Osteoblast (primary cell): ENCODE measurements around the gene DMRTB1. TPM values are rescaled to one million over a fixed set of nuclear protein-coding genes. Genes with fewer than 3 reads are reported as not detected.
A peak's percentile ranks its signal among the peaks of the same experiment; 100 is the strongest.

Experiments used
- DNase-seq: peaks from one replicate; pipeline ENCODE4 v3.0.0; 2011; ENCODE audit warnings: low spot score, mixed read lengths; ENCODE audit not compliant: insufficient read length; ENCODE audit errors: missing footprints
- H2AFZ ChIP-seq: 2 replicates; pipeline ENCODE4 v1.6.0; 2011; ENCODE audit warnings: mild to moderate bottlenecking, low read length
- H3K27ac ChIP-seq: 2 replicates; pipeline ENCODE4 v1.5.1; 2011; ENCODE audit warnings: mild to moderate bottlenecking, low read depth, low read length, moderate library complexity
- H3K27me3 ChIP-seq: 2 replicates; pipeline ENCODE4 v1.6.0; 2012; ENCODE audit warnings: mild to moderate bottlenecking, control low read depth, inconsistent platforms, low read length, moderate library complexity; ENCODE audit not compliant: insufficient read depth
- H3K36me3 ChIP-seq: 2 replicates; pipeline ENCODE4 v1.5.1; 2011; ENCODE audit warnings: mild to moderate bottlenecking, low read length, control low read depth, moderate library complexity; ENCODE audit not compliant: insufficient read depth
- H3K4me1 ChIP-seq: 2 replicates; pipeline ENCODE4 v1.5.1; 2011; ENCODE audit warnings: mild to moderate bottlenecking, low read length, control low read depth, moderate library complexity; ENCODE audit not compliant: insufficient read depth
- H3K4me2 ChIP-seq: 2 replicates; pipeline ENCODE4 v1.6.0; 2011; ENCODE audit warnings: mild to moderate bottlenecking, low read length; ENCODE audit not compliant: insufficient read depth
- H3K4me3 ChIP-seq: fragments of 200-600 bp; sonication (generic); 3 replicates; pipeline ENCODE4 v1.5.1; 2012; ENCODE audit warnings: mild to moderate bottlenecking, low read length, inconsistent platforms; ENCODE audit not compliant: insufficient read depth
- H3K79me2 ChIP-seq: 2 replicates; pipeline ENCODE4 v1.6.0; 2012; ENCODE audit warnings: mild to moderate bottlenecking, low read length, control low read depth, inconsistent platforms; ENCODE audit not compliant: insufficient read depth
- H3K9me3 ChIP-seq: 2 replicates; pipeline ENCODE4 v1.5.1; 2011; ENCODE audit warnings: low read depth, low read length, control low read depth
- H4K20me1 ChIP-seq: 2 replicates; pipeline ENCODE4 v1.6.0; 2012; ENCODE audit warnings: mild to moderate bottlenecking, low read length, control low read depth; ENCODE audit not compliant: insufficient read depth
- total RNA-seq: library from RNA; depleted of rRNA; stranded (reverse); fragments of >200 nt; gene quantifications from 2 replicates; pipeline ENCODE4 v1.2.3, GENCODE V29; 2012
- TF ChIP-seq, protein P1 (sequence below): IDR thresholded peaks from 2 replicates; pipeline ENCODE4 v1.5.1; 2011; ENCODE audit warnings: mild to moderate bottlenecking, low read depth, low read length, moderate library complexity; ENCODE audit errors: extremely low read depth

DMRTB1 gene
- total RNA-seq, 1 donor: not detected

DNA sequence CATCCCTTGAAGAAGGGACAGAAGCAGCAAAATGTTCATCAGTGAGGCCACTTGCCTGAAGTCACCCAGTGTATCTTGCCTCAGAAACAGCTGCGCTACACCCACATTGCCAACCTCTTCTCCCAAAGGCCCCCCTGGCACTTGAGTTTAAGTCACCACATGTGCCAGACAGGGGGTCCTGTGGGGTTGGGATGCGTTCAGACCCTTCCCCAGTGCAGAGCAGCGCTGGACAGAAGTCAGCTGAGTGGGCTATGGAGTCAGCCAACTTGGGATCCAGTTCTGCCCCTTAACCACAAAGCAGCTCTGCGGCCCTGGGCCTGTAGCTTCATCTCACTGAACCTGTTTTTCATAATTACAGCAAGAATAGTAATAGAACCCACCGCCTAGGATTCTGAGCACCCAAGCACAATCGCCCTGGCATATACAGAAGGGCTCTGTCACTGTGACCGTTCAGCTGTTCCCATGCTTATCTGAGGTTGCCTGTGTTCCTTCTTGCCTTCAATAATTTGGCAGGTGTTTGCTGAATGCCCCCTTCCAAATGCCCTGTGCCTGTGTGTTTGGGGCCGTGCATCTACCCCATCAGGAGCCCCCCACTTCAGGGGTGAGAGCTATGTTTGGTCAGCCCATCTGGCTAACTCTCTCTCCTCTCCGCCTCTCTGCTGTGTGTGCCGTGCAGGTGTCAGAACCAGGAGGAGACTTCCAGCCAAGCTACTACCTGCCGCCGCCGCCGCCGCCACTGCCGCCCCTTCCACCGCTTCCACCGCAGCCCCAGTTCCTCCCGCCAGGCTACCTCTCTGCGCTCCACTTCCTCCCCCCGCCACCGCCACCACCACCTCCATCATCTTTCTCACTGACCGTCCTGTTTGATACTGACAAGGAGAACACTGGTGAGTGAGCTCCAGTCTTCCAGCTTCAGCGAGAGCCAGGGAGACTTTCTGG is 5.0 kb downstream of the DMRTB1 start:
- no peaks in the 10 kb centered on the region for H3K36me3 ChIP-seq

DNA sequence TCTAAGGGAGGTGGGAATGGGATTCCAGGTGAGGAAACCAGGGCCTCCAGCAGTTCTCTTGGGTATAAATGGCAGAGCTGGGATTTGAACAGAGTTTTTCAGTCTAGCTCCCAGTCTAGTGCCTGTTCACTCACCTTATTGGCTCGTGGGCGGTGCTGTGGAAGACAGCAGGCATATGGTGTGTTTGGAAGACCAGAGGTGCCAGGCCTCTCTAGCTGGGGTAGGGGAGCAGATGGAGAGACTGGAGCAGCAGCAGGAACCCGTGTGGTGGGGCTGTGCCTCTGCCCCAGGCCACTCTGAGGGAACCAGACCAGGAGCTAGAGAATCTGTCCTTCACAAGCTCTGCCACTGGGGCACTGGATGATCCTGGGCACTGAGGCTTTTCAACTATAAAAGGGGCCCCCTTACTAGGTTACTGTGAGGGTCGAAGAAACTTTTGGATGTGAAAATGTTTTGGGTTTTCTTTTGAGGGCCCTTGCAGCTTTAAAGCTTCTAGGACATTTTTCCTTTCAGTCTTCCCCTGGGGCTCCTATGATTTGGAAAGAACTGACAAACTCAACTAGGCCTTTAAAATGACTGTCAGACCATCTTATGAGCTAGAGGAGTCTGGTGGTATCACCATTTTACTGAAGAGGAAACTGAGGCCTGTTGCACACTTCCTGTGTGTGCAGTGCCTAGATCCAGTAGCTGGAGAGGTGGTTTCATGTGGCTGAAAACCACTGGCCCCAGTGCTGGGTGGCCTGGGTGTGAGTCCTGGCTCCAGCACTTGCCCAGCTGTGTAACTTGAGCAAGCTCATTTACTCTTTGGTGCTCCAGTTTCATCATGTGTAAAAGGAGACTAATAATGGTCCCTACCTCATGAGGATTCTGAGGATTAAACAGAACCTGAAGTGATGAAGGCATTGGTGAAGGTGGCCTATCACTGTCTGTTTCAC is 6.1 kb downstream of the DMRTB1 start:
- Histone ChIP-seq H2AFZ (no peak overlapping the region), H3K27ac (no peak overlapping the region), H3K79me2 (no peaks in the 10 kb centered on the region), H3K4me3 (no peak overlapping the region), H3K36me3 (no peaks in the 10 kb centered on the region), H4K20me1 (no peaks in the 10 kb centered on the region), H3K27me3 (peaks cover 3% of the 10 kb centered on the region), H3K4me1 (no peaks in the 10 kb centered on the region), H3K4me2 (no peak overlapping the region), H3K9me3 (no peaks in the 10 kb centered on the region)
- TF ChIP-seq, protein P1, sequence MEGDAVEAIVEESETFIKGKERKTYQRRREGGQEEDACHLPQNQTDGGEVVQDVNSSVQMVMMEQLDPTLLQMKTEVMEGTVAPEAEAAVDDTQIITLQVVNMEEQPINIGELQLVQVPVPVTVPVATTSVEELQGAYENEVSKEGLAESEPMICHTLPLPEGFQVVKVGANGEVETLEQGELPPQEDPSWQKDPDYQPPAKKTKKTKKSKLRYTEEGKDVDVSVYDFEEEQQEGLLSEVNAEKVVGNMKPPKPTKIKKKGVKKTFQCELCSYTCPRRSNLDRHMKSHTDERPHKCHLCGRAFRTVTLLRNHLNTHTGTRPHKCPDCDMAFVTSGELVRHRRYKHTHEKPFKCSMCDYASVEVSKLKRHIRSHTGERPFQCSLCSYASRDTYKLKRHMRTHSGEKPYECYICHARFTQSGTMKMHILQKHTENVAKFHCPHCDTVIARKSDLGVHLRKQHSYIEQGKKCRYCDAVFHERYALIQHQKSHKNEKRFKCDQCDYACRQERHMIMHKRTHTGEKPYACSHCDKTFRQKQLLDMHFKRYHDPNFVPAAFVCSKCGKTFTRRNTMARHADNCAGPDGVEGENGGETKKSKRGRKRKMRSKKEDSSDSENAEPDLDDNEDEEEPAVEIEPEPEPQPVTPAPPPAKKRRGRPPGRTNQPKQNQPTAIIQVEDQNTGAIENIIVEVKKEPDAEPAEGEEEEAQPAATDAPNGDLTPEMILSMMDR: no peak
- peak; percentile 66 for DNase-seq

More for the DNA sequence above, 5.0 kb downstream of the DMRTB1 start:
- H3K4me3 ChIP-seq: no peak overlapping the region
- H3K4me1 ChIP-seq: no peaks in the 10 kb centered on the region
- TF ChIP-seq, protein P1: no peak
- H4K20me1 ChIP-seq: no peaks in the 10 kb centered on the region
- no peak overlapping the region for H3K27ac ChIP-seq
- H3K4me2 ChIP-seq: no peak overlapping the region
- peaks cover 3% of the 10 kb centered on the region for H3K27me3 ChIP-seq
- H3K79me2 ChIP-seq: no peaks in the 10 kb centered on the region
- H3K9me3 ChIP-seq: no peaks in the 10 kb centered on the region
- peak; percentile 63 for DNase-seq
- H2AFZ ChIP-seq: no peak overlapping the region

DNA sequence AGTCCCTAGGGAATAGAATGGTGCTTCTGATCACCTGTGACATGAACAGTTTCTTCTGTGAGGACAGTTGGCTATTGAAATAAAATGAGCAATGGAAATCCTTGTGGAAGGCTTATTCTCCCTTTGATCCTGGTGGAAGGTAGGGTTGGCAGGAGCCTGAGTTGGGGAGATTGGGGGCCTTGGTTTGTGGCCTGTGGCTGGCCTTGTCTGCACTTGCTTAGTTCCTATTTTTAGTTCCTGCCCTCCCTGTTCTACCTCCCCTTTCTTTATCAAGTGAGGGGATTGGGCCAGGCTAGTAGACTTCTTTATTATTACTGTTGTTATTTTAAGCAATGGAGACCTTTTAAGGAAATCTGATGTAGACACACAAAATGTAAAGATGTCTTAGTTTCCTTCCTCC is 8.2 kb downstream of the DMRTB1 start:
- DNase-seq: peak; percentile 80
- Histone ChIP-seq H3K4me1 (no peaks in the 10 kb centered on the region), H3K27me3 (no peaks in the 10 kb centered on the region), H3K9me3 (no peaks in the 10 kb centered on the region), H3K4me3 (no peak overlapping the region), H4K20me1 (no peaks in the 10 kb centered on the region), H3K4me2 (no peak overlapping the region), H3K79me2 (no peaks in the 10 kb centered on the region), H2AFZ (no peak overlapping the region), H3K36me3 (no peaks in the 10 kb centered on the region), H3K27ac (no peak overlapping the region)
- TF ChIP-seq, protein P1: no peak

DNA sequence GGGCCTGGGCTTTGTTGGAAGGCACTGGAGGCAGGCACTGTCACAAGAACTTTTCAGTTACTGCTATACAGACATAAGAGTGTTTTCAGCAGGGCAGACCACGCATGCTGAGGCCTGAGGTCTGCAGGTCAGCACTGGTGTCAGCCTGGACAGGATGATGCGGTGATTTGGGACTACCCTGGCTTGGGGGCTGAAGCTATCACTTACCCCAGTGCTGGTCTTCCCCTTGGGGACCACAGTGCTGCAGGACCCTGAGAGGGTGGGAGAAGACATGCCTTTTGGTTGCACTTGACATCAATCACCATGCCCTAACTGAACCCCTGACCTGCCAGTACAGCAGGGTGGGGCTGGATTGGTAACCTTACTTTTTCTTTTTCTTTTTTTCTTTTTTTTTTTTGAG is 9.2 kb downstream of the DMRTB1 start:
- H2AFZ ChIP-seq: no peak overlapping the region
- no peaks in the 10 kb centered on the region for H3K79me2 ChIP-seq

More for the DNA sequence above, 9.2 kb downstream of the DMRTB1 start:
- H3K9me3 ChIP-seq: no peaks in the 10 kb centered on the region
- H3K27ac ChIP-seq: no peak overlapping the region
- H3K4me3 ChIP-seq: no peak overlapping the region
- TF ChIP-seq, protein P1: no peak
- H3K36me3 ChIP-seq: no peaks in the 10 kb centered on the region
- no peaks in the 10 kb centered on the region for H4K20me1 ChIP-seq
- no peak overlapping the region for H3K4me2 ChIP-seq
- H3K4me1 ChIP-seq: no peaks in the 10 kb centered on the region
- H3K27me3 ChIP-seq: no peaks in the 10 kb centered on the region
- peak; percentile 57 for DNase-seq
